ENCODE measurements around the gene ELF4. TPM values are rescaled to one million over a fixed set of nuclear protein-coding genes. Genes with fewer than 3 reads are reported as not detected.

ELF4 gene
- total and polyA plus RNA-seq, 9 donors, result 9.3 to 25.6 (median 20.2) TPM

GRCh38 chrX:130085551-130086446 lies 24.5 kb downstream of the ELF4 start:
- H3K4me1 ChIP-seq (ENCODE audit: insufficient read depth), result peaks cover 6% of the 10 kb centered on the region
- H3K36me3 ChIP-seq, result no peaks in the 10 kb centered on the region
- TF ChIP-seq POLR2A (IDR thresholded peaks at IDR 0.05) (no peak), EP300 (IDR thresholded peaks at IDR 0.05) (no peak)
- TF ChIP-seq, protein P1, sequence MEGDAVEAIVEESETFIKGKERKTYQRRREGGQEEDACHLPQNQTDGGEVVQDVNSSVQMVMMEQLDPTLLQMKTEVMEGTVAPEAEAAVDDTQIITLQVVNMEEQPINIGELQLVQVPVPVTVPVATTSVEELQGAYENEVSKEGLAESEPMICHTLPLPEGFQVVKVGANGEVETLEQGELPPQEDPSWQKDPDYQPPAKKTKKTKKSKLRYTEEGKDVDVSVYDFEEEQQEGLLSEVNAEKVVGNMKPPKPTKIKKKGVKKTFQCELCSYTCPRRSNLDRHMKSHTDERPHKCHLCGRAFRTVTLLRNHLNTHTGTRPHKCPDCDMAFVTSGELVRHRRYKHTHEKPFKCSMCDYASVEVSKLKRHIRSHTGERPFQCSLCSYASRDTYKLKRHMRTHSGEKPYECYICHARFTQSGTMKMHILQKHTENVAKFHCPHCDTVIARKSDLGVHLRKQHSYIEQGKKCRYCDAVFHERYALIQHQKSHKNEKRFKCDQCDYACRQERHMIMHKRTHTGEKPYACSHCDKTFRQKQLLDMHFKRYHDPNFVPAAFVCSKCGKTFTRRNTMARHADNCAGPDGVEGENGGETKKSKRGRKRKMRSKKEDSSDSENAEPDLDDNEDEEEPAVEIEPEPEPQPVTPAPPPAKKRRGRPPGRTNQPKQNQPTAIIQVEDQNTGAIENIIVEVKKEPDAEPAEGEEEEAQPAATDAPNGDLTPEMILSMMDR (IDR thresholded peaks at IDR 0.05), result no peak
- no peaks in the 10 kb centered on the region for H3K9me3 ChIP-seq
- no peak overlapping the region for H3K4me3 ChIP-seq
- intact Hi-C loops (cut with DNase I), result loop anchor here in 2 of 4 donors (10.0 kb wide), 1 partner anchor 89 kb away; the partner anchor contains the start of gene RAB33A (in 2 of the 2)
- no peak for DNase-seq
- WGBS, 3 donors, result 70 to 81% (median 77%) methylated on average over 11 of the region's 11 CpGs
- H3K27me3 ChIP-seq, result no peaks in the 10 kb centered on the region
- H3K27ac ChIP-seq, result no peak overlapping the region

DNA sequence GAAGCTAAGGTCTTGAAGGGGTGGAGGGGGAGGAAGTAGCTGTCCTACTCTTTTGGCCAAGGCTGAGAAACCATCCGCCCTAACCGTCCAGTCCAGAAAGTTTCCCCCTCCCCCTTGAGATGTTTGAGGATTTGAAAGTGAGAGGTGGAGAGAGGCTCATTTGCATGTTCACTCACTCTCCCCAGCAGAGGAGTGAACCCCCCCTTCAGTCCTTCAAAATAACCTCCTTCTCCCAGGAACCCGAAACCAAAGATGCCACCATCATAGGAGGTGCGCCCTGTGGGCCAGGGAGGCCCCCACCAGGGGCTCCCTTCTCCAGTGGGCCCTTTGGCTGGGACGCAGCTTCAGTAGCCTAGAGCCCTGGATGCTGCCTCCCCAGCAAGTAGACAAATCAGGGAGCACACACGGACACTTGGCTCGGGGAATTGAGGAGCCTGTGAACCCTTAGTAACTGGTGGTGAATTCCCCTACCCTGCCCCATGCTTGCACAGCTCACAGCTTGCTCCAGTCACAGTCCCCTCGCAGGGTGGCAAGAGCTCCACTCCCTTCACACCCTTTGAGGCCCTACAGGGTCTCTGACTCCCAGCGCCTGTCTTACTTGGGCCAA lies 25.6 kb downstream of the ELF4 start:
- no peaks in the 10 kb centered on the region for H3K27me3 ChIP-seq
- H3K4me3 ChIP-seq, result no peak overlapping the region
- H3K36me3 ChIP-seq, result no peaks in the 10 kb centered on the region
- TF ChIP-seq, protein P1 (IDR thresholded peaks at IDR 0.05), result no peak
- no peak for TF ChIP-seq POLR2A (IDR thresholded peaks at IDR 0.05)
- TF ChIP-seq EP300 (IDR thresholded peaks at IDR 0.05), result no peak
- peaks cover 6% of the 10 kb centered on the region for H3K4me1 ChIP-seq (ENCODE audit: insufficient read depth)
- no peak for DNase-seq
- WGBS, 3 donors, result 60 to 77% (median 61%) methylated on average over 8 to 9 of the region's 9 CpGs
- intact Hi-C loops (cut with DNase I), result loop anchor here (5.0 to 10.0 kb wide), 3 partner anchors 88 to 108 kb away; partner anchors contain the start of gene RAB33A (in 3 of the 4)
- H3K27ac ChIP-seq, result peak overlapping the region in 1 of 2 donors; percentile 38
- no peaks in the 10 kb centered on the region for H3K9me3 ChIP-seq

GRCh38 chrX:130083656-130084382 lies 26.5 kb downstream of the ELF4 start:
- 76 to 85% (median 79%) methylated on average over 15 of the region's 15 CpGs for WGBS, 3 donors
- TF ChIP-seq, protein P1 (IDR thresholded peaks at IDR 0.05), result no peak
- TF ChIP-seq POLR2A (IDR thresholded peaks at IDR 0.05), result no peak
- no peak for TF ChIP-seq EP300 (IDR thresholded peaks at IDR 0.05)
- DNase-seq, result no peak
- no peak overlapping the region for H3K4me3 ChIP-seq
- no peaks in the 10 kb centered on the region for H3K36me3 ChIP-seq
- H3K4me1 ChIP-seq (ENCODE audit: insufficient read depth), result peaks cover 6% of the 10 kb centered on the region
- intact Hi-C loops (cut with DNase I), result loop anchor here (5.0 to 10.0 kb wide), 3 partner anchors 88 to 108 kb away; partner anchors contain the start of gene RAB33A (in 3 of the 4)
- no peaks in the 10 kb centered on the region for H3K27me3 ChIP-seq
- no peaks in the 10 kb centered on the region for H3K9me3 ChIP-seq
- H3K27ac ChIP-seq, result peak overlapping the region in 1 of 2 donors; percentile 64

GRCh38 chrX:130083107-130083490 lies 27.2 kb downstream of the ELF4 start:
- no peak for DNase-seq
- no peaks in the 10 kb centered on the region for H3K27me3 ChIP-seq
- TF ChIP-seq POLR2A (IDR thresholded peaks at IDR 0.05), result no peak
- no peak for TF ChIP-seq EP300 (IDR thresholded peaks at IDR 0.05)
- TF ChIP-seq, protein P1 (IDR thresholded peaks at IDR 0.05), result no peak
- WGBS, 3 donors, result 22 to 40% (median 37%) methylated on average over 7 of the region's 7 CpGs
- no peaks in the 10 kb centered on the region for H3K36me3 ChIP-seq
- H3K4me3 ChIP-seq, result no peak overlapping the region
- peak overlapping the region in 1 of 2 donors; percentile 64 for H3K27ac ChIP-seq
- H3K9me3 ChIP-seq, result no peaks in the 10 kb centered on the region
- peaks cover 6% of the 10 kb centered on the region for H3K4me1 ChIP-seq (ENCODE audit: insufficient read depth)
- intact Hi-C loops (cut with DNase I), result loop anchor here (5.0 to 10.0 kb wide), 3 partner anchors 89 to 109 kb away; partner anchors contain the start of gene RAB33A (in 3 of the 4)

Measured in ovary (tissue), 9 donors.